Activated naive CD4-positive, alpha-beta T cell treated with anti-CD3 and anti-CD28 coated beads, Interleukin-2, amount 50 U/mL, for 16 hours (primary cell): ENCODE data around the gene ADGRG6.
"Not testable (repeated sequence)": the region's sequence is repeated elsewhere in the genome, so short reads cannot be mapped to it uniquely, and the experiment has no call there.

Experiments
- DNase-seq: peaks from one replicate; pipeline ENCODE4 v3.0.0-alpha.2; 2020

The ADGRG6 gene

DNA sequence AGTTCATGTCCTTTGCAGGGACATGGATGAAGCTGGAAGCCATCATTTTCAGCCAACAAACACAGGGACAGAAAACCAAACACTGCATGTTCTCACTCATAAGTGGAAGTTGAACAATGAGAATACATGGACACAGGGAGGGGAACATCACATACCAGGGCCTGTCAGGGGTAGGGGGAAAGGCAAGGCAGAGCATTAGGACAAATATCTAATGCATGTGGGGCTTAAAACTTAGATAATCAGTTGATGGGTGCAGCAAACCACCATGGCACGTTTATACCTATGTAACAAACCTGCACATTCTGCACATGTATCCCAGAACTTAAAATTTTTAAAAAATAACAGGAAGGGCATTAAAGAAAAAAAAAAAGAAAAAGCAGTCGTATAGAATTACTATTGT, 153.0 kb downstream of the ADGRG6 start:
- not testable (repeated sequence) for DNase-seq

DNA sequence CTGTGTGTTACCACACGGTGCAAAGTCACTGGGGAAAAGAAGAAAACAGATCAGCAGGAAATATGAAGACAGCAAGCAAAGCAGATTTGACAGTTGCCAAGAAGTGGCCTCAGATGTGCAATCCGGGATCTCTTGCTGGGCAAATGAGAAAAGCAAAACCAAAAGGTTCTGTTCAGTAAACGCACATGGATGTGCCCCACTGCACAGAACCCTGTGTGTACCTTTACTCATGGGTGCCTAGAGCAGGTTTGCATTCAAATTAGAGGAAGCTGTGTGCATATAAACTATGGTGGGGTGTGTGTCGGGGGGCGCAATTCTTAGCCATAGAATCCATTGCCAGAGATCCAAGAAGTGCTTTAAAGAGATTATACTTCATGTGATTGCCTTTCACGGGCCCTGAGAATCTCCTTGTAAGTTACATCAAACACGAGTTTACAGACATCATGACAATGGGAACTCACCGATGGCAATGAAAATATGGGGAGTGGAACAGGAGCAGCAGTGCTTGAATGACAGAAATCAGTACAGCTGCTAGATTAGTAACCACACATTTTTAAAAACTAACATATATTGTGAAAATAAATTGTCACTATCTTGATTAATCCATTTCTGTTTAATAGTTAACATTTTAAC, 154.3 kb downstream of the ADGRG6 start:
- DNase-seq = no peak

DNA sequence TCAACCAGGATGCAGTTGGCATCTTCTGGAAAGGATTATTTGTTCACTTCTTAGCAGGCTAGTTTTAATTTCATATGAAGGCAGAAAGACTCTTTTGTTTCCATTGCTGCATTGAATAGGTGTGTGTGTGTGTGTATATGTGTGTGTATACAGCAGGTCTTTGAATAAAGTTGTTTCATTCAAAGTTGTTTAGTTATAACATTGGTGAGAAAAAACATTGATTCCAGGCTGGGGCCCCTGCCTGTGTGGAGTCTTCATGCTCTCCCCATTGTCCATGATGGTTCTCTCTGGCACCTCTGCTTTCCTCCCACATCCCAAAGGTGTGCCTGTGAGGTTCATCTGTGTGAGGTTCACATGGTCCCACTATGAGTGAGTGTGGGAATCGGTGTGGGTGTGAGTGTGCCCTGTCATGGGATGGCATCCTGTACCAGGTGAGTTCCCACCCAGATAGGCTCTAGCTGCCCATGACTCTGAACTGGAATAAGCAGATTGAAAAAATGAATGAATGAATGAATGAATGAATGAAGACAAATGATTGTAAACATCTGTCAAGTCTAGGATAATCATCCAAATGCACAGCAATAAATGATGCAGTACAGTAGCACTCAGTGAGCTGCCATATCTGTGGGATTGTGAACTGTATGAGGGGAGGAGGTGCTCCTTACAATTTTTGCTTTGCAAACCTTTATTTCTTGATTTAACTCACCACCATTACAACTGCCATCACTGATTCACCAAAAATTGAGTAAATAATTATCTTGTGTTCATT, 156.0 kb downstream of the ADGRG6 start:
- DNase-seq = no peak

DNA sequence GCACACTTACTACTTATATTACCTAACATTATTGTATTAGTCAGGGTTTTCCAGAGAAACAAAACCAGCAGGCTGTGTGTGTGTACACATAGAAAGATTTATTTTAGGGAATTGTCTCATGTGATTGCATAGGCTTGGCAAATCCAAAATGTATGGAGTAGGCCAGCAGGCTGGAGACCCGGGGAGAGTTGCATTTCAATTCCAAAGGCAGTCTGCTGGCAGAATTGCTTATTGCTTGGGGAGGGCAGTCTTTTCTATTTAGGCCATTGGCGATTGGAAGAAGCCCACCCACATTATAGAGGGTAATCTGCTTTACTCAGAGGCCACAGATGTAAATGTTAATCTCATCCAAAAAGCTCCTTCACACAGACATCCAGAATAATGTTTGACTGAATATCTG, 157.0 kb downstream of the ADGRG6 start:
- DNase-seq = no peak

DNA sequence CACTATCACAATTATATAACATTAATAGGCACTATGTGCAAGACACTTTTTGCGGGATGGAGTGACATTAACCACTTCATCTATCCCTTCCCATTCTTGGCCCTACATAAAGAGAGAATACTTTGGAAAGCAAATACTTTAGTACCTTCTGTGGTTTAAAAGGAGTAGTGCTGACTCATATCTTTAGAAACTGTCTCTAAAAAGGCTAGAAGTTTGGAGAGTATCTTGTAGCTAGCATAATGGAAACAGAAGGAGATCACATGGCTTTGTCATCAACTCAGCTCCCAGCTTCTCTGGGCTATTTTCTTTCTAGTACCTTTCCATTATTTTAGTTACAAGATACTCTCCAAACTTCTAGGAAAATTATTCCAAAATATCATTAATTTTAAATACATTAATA, 157.5 kb downstream of the ADGRG6 start:
- DNase-seq = no peak

DNA sequence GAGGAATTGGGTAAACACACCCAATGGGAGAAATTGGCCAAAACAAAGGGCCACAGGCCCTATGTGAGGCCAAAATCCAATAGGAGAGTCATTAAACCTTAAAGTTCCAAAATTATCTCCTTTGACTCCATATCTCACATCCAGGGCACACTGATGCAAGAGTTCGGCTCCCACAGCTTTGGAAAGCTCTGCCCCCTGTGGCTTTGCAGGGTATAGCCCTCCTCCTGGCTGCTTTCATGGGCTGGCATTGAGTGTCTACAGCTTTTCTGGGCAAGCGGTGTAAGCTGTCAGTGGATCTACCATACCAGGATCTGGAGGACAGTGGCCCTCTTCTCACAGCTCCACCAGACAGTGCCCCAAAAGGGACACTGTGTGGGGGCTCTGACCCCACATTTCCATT, 160.5 kb downstream of the ADGRG6 start:
- DNase-seq = no peak

DNA sequence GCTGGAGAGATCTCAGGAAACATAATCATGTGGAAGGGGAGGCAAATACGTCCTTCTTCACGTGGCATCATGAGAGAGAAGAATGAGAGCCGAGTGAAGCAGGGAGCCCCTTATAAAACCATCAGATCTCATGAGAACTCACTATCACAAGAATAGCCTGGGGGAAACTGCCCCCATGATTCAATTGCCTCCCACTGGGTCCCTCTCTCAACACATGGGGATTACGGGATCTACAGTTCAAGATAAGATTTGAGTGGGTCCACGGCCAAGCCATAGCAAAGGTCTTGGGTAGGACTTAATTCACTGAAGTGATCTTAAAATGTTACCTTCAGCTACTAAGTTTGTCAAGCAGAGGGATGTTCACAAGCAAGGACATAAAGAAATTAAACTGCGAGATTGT, 162.2 kb downstream of the ADGRG6 start:
- DNase-seq = no peak

DNA sequence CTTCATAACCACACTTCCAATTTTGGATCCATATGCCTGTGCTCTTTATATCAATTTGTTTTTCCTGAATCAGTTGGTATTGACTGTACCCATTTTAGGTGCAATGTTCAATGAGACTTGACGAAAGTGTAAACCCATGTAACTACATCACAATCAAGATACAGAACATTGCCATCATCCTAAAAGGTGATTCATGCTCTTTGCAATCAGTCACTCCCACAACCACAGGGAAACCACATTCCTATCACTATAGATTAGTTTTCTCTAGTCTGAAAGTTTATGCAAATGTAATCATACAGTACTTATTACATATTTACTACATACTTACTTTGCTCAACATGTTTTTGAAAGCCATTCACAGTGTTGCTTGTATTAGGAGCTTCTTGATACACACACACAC, 167.4 kb downstream of the ADGRG6 start:
- no peak for DNase-seq

DNA sequence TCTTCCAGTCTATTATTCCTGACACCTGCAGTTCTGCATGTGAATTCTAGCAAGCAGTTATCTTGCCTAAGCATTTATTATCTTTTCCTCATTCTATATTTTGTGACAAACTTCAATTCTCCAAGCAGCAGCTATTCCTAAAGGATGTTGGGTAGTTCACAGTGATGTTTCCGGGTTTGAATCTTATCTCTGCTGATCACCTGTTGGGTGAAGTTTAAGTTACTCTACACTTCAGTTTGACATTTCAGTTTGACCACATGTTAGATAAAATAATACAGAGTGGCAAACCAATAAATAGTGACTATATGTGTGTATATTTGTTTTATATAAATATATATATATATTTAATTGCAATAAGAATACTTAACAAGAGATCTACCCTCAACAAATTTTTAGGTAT, 168.6 kb downstream of the ADGRG6 start:
- DNase-seq = no peak

DNA sequence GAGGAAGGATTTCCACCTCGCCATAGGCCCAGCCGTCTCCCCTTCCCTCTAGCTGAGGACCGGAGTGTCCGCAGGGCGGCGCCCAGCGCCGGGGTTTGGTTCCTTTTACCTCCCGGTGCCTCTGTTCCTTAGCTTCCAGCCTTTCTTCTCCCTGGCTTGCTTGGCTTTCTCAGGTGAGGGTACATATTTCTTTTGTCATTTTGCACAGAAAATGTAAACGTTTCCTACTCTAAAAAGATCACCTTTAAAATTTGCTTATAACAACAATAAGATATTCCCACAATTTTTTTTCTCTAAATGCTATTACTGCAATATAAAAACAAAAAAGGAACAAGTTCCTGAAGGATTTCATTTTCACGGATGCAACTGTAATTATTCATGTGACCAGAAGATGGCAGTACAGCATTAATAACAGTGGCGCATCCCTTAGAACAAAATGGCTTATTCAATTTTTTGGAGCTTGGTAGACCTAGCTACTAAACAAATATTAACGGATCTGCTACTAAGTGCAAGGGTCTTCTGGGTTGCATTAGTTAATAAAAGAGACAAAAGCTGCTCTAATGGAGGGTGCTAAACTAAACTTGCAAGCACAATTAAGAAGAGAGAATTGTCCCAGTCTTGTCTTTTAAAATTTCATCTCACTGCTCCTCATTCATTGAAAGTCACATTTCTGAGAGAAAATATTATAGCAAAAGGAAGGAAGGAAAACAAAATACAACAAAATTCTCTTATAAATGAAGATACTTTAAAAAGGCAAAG, 172.9 kb downstream of the ADGRG6 start:
- DNase-seq = no peak

DNA sequence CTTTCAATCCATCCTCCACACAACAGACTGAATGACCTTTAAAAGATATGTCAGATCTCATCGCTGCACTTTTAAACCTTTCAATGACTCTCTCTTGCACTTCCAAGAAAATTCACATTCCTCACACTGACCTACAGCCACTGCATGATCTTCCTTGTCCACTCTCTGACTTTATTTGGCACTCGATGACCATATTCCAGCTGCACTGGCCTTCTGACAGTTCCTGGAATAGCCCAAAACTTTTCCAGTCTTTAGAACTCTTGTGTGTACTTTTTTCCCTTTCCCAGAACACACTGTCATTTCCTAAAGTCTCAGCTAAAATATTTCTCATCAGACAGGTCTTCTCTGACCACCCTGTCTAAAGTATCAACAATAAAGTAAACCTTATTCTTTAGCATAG, 174.6 kb downstream of the ADGRG6 start:
- no peak for DNase-seq

DNA sequence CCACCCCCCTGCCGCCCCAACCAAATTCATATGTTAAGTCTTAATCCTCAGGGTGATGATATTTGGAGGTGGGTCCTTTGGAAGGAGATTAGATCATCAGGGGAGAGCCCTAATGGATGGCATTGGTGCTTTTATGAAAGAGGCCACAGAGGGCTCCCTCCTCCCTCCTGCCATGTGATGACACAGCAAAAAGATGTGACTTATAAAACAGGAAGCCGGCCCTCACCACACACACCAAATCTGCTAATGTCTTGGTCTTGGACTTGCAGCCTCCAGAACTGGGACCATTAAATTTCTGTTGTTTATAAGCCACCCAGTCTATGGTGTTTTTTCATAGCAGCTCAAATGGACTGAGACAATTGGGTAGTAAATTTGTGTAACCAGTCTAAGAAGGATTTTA, 176.3 kb downstream of the ADGRG6 start:
- DNase-seq = no peak

DNA sequence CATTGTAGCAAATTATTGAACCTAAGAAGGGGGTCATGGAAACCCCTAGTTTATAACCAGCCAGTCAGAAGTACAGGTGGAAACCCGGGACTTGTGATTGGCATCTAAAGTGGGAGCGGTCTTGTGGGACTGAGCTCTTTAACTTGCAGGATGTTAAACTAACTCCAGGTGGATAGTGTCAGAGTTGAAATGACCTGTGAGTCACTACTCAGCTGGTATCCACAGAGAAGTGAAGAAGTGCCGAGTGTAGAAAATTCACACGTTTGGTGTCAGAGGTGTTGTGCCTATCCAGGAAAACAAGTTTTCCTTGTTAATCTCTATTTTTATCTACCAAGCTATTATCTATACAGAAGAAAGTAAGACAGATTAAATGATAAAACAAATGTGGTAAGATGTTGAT, 179.7 kb downstream of the ADGRG6 start:
- DNase-seq = no peak

DNA sequence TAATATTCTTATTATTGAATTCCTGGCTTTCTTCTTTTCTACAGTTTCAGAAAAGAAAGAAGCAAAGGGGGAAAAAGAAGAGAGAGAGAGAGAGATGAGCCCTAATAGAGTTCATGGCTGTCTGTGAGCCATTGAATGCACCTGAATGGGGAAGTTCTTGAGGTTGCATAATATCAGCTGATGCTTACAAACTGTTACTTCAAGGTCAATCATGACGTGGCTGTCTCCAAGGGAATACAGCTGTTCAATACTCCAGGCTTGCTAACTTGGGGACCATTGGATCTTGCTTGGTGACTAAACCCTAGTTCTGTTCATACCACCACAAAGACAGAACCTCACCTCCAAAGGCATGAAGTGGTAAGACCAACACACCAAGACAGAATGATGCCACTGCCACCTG, 180.4 kb downstream of the ADGRG6 start:
- DNase-seq = no peak

DNA sequence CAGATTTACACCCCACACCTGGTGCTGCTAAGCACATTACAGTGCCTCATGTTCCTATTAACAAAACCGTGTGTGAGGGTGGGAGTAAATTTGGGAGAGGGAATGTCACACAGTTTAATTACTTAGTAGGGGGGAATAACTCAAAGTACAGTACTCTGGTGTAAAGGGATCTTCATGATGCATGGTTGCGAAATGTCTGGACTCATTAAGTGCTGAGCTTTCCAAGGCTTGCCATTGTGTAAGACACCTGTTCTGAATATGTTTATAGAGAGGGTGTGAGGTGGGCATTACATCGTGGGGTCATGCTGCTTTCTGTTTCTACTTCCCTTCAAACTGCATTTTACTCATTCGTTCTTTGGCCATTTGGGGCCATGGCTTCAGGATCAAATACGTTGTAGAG, 181.2 kb downstream of the ADGRG6 start:
- DNase-seq = no peak

DNA sequence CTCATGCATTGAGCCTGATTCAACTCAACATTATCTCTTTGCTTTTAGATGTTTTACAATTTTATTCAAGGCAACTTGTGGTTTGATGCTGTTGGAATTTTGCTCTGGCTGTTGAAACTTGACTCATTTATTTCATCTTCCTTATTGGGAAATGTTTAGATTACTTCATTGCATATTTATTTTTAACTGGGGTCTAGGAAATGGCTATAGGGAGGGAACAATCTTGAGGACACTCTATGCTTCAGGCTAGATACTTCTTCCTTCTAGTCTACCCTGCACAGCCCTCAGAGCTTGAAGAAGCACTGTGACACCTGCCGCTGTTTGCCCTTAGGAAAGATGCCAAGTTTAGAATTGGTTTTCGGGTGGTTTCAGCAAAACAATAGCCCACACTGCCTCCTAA, 183.4 kb downstream of the ADGRG6 start:
- DNase-seq = no peak

DNA sequence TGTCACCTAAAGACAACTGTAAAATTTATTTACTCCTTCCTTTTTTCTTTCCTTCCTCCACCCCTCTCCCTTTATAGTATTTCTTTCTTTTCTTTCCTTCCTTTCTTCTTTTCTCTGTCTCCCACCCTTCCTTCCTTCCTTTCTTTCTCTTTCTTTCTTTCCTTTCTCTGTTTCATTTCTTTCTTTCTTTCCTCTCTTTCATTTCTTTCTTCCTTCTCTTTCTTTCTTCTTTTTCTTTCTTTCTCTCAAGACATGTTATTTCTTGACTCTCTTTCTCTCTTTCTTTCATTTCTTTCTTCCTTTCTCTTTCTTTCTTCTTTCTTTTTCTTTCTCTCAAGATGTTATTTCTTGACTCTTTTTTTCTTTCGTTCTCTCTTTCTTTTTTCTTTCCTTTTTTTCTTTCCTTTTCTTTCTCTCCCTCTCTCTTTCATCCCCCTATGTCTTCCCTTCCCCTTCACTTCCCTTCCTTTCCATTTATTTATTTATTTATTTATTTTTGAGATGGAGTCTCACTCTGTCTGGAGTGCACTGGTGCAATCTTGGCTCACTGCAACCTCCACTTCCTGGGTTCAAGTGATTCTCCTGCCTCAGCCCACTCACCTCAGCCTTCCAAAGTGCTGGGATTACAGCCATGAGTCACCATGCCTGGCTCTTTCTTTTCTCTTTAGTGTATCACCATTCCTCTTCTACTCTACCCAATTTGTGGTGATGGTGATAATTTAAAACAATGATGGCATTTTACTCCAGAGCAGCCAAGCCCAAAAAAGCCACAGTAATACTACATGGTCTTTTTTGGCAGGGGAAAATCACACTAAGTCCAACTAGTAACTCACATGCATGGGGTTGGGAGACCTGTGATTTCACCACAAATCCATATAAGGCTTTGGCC, 188.2 kb downstream of the ADGRG6 start:
- DNase-seq = no peak
